CD4-positive, alpha-beta T cell treated with Interleukin-4 for 4 hours (primary cell): Measurements from ENCODE around the gene FHOD3.

Source experiments
- DNase-seq: peaks from one replicate; pipeline ENCODE4 v3.0.0-alpha.2; 2020

FHOD3 gene

DNA sequence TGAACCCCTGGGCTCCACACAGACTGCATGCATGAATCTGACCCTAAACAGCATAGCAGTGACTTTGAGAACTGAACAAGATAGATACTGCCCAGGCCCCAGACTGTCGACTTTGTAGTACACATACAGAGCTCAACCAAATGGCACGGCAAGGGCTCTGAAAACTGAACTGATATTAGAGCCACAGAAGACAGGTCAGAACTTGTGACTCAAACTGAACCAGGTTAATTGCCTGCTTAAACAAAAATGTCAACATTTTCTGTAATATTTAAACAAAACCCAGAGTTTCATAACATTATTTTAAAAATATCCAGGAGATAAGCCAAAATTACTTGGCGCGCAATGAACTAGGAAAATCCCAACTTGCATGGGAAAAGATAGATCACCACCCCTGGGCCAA lies 271.0 kb downstream of the FHOD3 start:
- DNase-seq, result no peak

DNA sequence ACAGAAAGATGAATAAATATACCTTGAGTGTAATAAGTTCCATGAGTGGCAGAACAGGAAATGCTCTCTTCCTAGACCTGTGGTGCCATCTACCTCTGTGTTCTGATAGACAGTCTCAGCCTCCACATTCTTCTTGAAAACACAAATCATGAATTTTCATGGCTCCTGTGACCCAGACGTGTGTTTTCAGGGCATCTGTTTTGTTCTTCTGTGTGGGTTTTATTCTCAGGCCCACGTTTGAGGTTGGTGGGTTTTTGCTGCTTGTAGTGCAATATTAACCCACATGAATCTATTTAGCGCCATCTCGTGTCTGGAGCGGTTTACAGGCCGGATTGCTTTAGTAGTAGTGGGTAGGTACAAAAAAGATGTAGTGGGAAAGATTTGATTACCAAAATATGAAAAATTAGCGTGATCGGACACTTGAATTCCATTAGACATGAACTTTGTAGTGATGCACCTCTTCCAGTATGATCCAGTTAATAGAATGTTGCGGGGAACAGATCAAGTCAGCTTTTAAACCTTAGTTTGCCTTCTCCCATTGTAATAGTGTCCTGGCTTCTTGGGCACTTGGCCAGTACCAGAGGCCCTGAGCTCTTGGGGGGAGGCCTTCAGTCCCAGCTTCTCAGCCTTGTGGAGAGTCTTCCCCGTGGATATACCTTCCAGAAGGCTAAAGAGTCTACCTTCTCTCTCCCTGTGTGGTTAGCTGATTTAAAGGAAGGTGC lies 274.8 kb downstream of the FHOD3 start:
- DNase-seq, result peak; percentile 5

DNA sequence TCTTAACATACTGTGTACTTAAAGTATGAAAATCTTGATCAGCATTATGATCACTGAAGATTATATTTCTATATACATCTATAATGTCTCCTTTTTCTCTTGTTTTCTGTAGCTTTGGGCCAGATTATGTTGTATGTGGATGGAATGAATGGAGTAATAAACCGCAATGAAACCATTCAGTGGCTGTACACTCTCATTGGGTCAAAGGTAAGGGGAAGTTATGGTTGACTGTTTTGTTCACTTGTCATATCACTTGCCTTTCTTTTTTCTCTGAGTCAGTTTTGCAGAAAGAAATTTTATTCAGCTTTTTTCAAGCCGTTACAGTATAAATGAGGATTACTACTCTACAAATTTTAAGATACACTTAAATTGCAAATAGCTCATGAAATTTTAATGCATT lies 278.8 kb downstream of the FHOD3 start:
- DNase-seq, result no peak

DNA sequence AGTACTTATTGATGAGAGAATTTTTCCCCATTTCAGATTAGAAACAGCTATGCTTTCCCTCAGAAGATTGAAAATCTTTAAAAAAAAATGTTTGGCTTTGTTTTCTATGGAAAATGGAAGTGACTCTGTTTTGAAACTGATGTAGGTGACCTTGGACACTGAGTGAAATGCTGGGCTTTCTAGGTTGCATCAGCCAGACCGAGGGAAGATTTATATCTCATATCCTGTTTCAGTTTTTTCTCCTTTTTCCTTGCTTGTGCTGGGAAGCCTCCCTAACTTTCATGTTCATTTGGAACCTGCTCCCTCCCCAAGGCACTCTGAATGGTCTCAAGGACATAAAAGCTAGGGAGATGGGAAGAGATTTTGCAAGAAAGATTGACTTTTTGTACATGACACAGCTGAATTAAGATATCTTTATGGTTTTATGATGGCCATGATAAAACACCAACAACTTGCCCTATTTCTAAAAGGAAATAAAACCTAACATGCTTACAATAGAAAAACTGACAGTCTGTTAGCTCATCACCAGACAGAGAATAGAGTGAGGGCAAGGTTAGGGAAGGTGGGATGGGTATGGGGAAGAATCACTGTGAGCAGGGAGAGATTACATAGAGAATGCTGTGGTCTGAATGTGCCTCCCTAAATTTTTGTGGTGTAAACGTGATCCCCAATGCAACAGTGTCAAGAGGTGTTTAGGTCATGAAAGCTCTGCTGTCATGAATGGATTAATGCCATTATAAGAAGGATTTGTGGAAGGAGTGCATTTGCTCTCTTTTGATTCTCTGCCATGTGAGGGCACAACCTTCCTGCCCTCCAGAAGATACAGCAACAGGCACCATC lies 281.6 kb downstream of the FHOD3 start:
- no peak for DNase-seq

DNA sequence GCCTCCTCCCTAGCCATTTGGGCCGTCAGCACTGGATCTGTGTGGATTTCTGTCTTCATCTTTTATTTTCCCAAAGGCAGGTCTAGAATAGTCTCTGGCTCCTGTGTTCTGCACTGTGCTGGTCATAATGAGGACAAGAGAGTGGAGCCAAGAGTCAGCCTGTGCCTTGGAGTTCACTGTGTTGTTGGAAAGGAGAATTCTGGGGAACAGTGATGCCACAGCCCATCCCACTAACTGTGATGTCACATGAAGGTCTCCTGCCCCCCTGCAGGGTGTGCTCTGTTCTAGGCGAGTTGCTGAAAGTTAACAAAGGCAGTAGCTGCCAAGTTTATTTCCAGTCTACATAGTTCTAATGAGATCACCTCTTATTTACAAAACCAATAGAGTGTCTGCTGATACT lies 282.8 kb downstream of the FHOD3 start:
- DNase-seq, result no peak

DNA sequence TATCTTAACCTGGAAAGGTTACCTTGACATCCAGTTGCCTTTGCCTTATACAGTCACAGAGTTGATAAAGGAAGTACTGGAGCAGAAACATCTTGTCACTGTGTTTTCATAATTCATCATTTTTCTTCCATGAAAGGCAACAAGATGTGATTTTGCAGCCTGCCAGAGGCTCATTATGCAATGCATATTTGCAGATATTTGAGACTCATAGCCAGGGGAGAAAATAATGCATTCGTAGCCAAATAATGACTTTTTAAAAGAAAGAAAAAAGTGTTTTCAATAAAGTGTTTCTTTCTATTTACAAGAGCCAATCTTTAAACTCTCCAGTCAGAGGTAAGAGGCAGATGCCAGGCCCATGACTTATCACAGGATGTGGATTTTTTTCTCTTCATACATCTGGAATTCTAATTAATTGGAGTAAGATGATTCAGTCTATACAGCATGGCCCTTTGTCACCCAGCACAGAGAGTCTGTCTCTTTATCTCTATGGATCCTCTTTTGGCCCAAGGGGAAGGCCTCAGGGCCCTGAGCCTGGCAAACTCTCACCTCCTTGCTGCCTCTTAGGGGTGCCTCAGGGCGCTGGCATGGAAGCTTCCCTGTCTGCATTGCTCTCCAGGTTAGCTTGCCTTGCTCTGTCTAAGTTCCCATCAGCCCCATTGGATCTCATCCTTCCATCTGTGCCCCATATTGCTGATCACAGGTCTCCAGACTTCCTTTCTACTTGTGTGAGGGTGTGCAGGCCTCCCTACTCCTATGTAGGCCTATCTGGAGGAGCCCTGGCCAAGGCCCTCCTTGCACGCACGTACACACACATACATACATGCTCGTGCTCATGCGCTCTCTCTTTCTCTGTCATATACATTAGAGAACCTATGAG lies 283.6 kb downstream of the FHOD3 start:
- no peak for DNase-seq

DNA sequence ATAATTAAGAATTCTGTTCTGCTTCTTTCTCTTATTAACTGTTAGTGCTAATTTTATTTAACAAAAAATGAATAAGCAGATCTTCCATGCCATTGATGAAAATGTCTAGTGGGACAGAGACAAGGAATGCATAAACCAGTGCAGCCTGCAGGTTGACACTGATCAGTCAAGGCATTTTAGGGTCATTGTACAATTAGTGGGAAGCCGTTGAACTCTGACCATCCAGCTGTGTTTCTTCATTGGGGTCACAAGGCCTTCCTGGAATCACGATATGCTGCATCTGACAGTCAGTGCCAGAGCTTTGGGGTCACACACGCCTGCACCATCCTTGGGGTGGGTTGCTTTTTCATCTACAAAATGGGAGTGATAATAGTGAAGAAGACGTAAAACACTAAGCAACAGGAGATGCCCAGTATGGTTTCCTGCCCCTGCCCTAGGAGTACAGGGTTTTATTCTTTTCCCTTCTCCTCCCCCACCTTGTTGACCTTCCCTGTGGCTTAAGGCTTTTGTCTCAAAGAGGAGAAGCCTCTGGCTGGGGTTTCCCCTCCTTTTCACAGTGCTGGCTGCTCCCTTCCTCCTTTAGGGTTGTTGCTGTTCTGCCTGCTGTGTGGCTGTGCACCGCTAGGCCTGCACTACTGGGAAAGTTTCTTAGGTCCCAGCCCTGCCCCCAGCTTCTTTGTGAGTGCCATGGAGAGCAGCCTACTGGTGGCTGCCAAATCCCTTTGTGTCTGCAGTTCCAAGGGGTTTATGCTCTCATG lies 285.7 kb downstream of the FHOD3 start:
- DNase-seq, result no peak

DNA sequence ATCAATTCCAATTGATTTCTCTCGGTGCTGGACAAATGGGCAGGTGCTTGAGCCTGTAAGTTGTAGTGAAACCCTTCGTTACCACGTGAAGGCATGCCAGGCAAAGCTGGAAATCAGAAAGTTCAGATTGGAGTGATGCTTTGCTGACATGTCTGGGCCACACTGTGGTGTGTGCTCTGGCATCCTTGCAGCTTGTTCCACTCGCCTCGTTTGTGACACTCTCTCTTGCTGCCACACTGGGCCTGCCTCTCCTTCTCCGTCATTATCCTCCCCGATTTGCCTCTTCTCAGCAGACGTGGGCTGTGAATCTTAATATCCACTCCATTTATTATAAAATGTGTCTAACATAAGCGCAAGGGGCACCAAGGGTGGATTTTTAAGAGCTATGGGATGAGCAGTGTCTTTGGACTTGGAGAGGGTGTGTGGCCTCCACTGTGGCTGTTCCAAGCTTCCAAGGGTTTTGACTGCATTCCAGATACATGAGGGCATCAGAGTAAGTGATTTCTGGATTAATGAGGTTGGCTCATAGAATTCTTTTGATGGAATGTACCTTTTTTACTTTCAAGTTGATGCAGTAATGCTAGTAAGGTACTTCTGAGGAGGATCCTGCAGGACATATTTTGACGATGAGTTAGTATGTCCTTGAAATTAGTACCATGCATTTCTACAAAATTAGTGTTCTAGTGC lies 292.5 kb downstream of the FHOD3 start:
- no peak for DNase-seq

DNA sequence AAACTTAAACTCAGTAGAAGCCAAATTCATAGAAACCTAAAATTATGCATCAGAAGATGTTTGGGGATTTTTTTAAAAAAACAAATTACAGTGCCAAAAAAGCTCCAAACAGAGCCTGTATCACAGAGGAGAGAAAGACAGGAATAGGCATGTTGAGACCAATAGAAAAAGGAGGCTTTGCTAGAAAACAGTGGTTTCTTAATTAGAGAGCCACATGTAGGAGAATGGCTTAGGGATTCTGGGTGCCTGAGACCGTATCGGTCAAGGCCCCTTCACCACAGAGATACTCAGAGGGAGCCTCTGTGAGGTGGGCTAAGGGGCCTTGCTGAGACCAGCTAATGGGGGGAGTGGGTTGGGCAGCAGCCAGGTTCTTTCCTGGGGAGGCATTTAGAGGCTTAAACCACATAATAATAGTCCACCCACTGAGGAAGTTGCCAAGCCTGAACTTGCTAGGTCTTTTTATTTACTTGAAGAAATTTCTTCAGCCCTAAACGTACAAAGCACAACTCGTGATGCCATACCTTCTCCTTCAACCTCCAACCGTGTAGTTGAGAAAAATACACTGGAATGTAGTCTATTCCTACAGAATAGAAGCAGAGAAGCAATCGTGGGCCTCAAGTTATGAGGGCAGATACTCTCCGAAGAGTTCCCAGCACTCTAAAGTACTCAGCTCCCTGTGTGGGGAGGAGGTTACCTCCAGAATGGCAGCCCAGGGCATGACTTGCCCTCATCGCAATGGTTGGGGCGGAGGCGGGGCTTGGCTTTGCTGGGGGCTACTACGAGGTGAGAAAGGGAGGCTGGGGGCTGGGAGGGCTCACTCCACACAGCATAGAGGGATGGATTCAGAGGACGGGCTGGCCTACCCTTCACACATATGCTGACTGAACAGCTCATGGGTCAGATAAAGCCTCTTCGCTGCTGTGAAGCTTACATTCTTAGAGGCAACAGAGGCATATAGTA lies 293.4 kb downstream of the FHOD3 start:
- no peak for DNase-seq

DNA sequence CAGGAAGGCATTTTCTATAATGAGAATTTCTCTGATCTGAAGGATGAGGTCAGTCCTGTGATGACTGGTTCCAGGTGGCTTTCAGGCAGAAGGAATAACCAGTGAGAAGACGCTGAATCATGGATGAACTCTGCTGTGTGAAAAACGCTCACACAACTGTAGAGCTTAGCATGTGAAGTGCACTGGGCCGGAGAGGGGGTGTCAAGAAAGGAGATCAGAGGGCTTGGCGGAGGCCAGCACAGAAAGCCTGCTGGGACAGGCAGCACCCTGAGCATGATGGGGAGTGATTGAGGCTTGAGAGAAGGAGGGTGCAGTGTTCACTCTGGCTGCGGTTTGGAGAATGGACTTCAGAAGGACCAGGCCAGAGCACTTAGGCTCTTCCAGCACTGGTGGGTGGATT lies 294.8 kb downstream of the FHOD3 start:
- DNase-seq, result no peak

DNA sequence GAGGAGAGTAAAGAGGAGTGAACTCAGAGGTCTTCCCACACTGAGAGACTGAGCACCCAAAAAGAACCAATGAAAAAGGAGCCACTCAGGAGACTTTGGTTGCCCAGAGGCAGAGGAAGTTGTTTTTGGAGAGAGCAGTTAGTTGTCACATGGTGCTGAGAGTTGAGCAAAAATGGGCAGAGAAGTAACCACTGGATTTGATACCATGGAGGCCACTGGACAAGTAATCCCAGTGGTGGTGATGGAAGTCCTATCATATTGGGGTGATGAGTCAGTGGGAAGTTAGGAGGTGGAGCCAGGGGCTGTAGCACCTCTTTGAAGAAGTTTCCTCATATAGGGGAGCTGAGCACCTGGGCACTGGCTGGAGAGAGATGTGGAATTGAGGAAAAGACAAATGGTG lies 295.5 kb downstream of the FHOD3 start:
- no peak for DNase-seq

DNA sequence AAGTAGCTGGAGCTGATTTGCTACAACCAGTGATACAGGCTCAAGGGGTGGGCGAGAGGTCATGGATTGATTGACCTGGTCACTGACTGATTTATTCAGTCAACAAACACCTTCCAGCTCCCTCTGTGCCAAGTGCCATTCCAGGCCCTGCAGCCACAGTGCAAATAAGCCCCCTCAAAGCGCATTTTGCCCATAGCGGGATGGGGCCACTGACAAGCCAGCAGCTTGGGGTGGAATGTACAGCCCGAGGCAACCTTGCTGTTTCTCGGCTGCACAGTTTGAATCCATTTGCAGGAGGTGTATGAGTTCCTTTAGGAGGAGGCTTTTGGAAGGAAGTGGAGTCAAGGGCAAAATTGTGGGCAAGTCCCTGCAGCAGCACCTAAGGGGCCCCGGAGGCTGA lies 296.1 kb downstream of the FHOD3 start:
- no peak for DNase-seq

DNA sequence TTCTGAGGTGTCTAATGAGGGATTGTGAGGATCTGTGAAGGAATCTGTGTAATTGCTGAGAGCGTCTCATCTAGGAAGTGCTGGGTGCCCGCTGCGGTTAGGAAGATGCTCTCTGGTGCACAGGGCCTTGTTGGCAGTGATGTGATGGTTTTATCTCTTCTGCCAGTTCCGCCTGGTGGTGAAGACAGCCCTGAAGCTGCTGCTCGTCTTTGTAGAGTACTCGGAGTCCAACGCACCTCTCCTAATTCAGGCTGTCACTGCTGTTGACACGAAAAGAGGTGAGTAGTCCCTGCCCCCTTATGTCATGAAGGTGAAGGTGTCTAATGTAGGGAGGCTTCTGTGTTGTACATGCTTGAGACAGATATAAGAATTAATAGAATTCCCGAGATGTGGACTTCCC lies 297.1 kb downstream of the FHOD3 start:
- no peak for DNase-seq

DNA sequence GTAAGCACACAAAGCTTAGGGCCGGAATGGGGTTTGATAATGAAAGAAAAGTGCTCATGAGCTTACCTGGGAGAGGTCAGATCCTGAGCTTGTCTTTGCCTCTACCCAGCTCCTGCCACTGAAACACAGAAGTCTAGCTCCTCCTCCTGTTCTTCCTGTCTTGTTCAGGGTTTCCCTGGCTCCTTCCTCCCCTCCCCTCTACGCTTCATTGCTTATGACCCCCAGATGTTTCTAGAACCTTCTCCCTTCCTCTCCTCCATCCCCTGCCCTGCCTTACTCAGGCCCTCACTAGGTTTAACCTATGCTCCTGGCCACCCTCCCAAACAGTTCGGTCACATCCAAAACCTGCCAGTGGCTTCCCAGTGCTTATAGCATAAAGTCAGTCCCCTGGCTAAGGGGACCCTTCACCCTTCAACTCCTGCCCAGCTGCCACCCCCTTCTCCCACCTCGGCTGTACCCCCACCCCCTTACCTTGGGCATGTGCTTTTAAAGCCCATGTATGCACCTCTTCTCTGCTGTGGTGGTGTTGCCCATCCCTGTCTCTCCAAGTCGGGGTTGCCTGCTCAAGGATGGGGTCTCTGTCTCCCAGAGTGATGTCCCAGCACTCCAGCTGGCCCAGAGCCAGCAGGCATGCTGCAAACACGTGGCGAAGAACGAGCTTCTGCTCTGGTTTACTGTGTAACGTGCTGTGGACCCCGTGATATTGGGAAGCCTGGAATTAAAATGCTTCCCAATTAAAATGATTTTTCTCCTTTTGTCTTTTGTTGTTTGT lies 297.7 kb downstream of the FHOD3 start:
- DNase-seq, result no peak

DNA sequence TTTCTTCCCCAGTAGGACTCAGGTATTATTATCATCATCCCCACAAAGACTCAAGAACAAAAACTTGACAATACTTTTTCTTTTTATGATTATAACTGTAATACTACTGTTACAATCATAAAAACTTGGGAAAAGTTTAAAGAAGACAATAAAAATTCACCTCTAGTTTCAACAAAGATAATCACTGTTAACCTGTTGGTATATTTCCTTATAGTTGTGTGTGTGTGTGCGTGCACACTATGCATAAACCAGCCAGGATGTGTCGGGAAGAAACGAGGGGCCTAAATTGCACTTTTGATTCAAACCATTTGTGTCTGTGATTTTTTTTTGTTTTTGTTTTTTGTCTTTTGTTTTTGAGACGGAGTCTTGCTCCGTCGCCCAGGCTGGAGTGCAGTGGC lies 298.3 kb downstream of the FHOD3 start:
- DNase-seq, result no peak

DNA sequence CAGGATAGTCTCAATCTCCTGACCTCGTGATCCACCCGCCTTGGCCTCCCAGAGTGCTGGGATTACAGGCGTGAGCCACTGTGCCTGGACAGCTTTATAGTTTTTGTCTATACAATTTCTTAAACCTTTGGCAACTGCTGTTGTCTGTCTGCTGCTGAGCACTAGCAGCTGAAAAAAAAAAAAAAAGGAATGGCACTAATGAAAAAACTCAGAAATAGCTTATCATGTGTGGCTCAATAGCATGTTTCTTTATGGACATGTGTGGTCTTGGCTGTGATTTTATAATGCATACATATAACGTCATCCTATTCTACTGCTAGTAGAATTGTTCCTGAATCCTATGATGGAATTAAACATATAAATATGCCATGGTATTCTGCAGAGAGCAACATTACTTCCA lies 300.1 kb downstream of the FHOD3 start:
- DNase-seq, result no peak

DNA sequence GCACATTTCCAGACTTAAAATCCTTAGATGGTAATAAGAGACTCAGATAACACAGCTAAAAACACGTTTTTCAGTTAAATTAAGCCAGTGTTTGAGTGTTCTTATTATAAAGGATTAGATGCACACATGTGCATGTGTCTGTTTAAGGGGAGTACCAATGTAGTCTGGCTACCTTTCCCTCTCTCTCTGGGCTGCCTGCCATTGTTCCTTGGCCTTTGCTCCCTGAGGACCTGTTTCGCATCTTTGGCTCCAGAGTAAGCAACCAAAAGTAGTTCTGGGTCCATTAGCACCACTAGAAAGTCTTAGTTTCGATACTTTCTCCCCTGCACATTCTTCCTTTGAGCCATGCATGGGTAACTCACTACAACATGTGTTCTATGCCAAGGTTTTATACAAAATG lies 303.0 kb downstream of the FHOD3 start:
- DNase-seq, result no peak

DNA sequence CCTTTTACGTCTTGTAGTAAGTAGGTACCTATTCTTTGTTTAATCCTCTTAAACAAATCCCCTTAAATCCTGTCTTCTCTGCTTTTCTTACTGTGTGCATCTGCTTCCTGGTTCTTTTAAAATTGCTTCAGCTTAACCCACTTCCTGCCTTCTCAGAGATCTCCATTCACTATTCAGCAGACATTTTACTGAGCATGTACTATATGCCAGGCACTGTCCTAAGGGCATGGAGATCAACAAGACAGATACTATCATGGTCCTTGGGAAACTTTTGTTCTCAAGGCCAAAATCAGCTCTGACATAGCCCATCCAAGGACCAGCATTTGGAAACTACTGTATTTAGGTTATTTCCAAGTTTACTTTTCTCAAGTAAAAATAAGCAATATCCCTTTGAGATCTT lies 303.8 kb downstream of the FHOD3 start:
- DNase-seq, result no peak

DNA sequence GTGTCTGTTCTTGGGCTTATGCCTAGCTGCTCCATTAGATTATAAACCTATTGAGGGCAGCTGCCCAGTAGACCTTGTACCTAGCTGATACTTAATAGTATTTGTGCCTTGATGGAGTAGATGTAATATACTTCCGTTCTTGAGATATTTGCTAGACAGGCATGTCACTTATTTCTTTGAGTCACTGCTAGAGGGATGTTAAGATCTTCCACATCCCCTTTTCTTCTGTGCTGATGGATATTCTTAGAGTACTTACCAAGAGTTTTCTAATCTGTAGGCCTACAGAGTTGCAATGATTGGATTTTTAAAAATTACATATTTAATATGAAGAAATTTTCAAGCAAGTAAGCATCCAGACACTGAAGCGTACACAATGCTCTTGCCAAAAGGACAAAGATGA lies 304.6 kb downstream of the FHOD3 start:
- DNase-seq, result no peak

DNA sequence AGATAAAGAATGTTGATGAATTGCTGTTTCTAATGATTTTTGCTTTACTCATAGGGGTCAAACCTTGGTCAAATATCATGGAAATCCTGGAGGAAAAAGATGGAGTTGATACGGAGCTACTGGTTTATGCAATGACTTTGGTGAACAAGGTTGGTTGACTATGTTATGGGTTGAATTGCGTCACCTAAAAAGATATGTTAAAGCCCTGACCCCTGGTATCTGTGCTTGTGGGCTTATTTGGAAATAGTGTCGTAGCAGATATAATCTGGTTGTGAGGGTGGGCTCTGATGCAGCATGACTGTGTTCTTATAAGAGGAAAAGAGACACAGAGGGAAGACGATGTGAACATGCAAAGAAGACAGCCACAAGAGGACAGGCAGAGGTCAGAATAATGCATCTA lies 305.1 kb downstream of the FHOD3 start:
- no peak for DNase-seq
